ENCODE measurements around the gene DYSF.
"Not testable (repeated sequence)": the region's sequence is repeated elsewhere in the genome, so short reads cannot be mapped to it uniquely, and the experiment has no call there.

DYSF gene

GRCh38 chr2:71633086-71633485 lies 179.7 kb downstream of the DYSF start:
- DNase-seq (ENCODE audit: insufficient read length) (no peak), FAIRE-seq (no peak)
- TF ChIP-seq POLR2AphosphoS5 (IDR thresholded peaks at IDR 0.05; ENCODE audit: low read depth, low read length) = no peak
- no peak for TF ChIP-seq POLR2A (IDR thresholded peaks at IDR 0.05; ENCODE audit: low read depth, low read length)
- no peak for TF ChIP-seq TAF1 (IDR thresholded peaks at IDR 0.05; ENCODE audit: borderline replicate concordance, low read depth, low read length)

GRCh38 chr2:71634567-71634966 lies 181.2 kb downstream of the DYSF start:
- no peak for DNase-seq (ENCODE audit: insufficient read length)
- FAIRE-seq = no peak
- TF ChIP-seq POLR2A (IDR thresholded peaks at IDR 0.05; ENCODE audit: low read depth, low read length) = no peak
- no peak for TF ChIP-seq TAF1 (IDR thresholded peaks at IDR 0.05; ENCODE audit: borderline replicate concordance, low read depth, low read length)
- TF ChIP-seq POLR2AphosphoS5 (IDR thresholded peaks at IDR 0.05; ENCODE audit: low read depth, low read length) = no peak

DNA sequence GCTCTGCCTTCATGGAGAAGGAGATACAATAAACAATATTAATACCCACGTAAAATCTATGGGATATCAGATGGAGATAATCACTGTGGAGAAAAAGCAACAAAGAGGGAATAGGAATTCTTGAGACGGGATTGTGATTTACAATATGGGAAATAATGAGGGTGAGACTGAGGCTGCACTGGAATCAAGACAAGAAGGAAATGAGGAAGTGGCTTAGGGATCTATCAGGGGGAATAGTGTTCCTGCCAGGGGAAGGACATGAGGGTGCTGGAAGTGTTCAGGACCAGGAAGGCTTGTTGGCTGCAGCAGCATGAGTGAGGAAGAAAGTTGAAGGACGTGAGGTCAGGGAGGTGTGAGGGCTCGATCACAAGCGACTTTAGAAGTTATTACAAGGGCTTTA lies 182.4 kb downstream of the DYSF start:
- FAIRE-seq = no peak
- no peak for DNase-seq (ENCODE audit: insufficient read length)

DNA sequence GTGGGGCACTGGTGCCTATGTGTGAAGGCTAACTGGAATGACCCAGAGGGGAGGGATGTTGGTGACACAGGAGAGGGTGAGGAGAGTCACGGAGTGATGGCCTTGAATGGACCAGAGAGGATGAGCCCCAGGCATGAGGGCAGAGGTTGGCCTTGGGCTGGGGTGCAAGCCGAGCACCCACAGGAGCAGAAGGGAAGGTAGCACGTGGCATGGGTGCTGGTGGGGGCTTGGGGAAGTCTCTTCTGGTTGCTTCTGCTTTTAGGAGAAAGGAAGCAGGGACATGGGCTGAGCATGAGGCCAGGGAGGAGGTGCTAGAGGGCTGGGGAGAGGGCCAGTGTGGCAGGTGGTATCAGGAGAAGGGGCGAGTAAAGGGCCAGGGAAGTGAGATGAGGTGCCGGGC lies 183.8 kb downstream of the DYSF start:
- DNase-seq (ENCODE audit: insufficient read length) = no peak
- FAIRE-seq = no peak
- TF ChIP-seq TAF1 (IDR thresholded peaks at IDR 0.05; ENCODE audit: borderline replicate concordance, low read depth, low read length) (no peak), POLR2A (IDR thresholded peaks at IDR 0.05; ENCODE audit: low read depth, low read length) (no peak), POLR2AphosphoS5 (IDR thresholded peaks at IDR 0.05; ENCODE audit: low read depth, low read length) (no peak)

More for the DNA sequence above, 182.4 kb downstream of the DYSF start:
- TF ChIP-seq POLR2AphosphoS5 (IDR thresholded peaks at IDR 0.05; ENCODE audit: low read depth, low read length) = no peak
- TF ChIP-seq POLR2A (IDR thresholded peaks at IDR 0.05; ENCODE audit: low read depth, low read length) = no peak
- no peak for TF ChIP-seq TAF1 (IDR thresholded peaks at IDR 0.05; ENCODE audit: borderline replicate concordance, low read depth, low read length)

DNA sequence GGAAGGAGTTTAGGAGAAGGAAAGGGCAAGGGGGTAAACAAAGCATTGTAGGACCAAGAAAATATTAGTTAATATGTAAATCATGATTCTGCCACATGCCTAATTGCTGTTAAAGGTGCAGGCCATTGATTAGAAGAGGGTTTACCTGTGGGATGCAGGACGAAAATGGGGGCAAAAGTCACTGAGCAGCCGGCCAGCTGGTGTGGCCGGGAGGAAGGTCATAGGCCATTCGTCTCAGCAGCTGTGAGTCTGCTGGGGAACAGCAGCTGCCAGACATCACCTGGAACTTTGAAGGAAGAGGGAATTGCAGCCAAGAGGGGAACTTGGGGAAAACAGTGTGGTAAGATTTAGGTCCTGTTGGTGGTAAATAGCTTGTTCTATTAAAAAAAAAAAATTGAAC lies 184.4 kb downstream of the DYSF start:
- TF ChIP-seq POLR2AphosphoS5 (IDR thresholded peaks at IDR 0.05; ENCODE audit: low read depth, low read length) = no peak
- TF ChIP-seq POLR2A (IDR thresholded peaks at IDR 0.05; ENCODE audit: low read depth, low read length) = no peak
- no peak for TF ChIP-seq TAF1 (IDR thresholded peaks at IDR 0.05; ENCODE audit: borderline replicate concordance, low read depth, low read length)
- DNase-seq (ENCODE audit: insufficient read length) = no peak
- FAIRE-seq = no peak

- TF ChIP-seq TAF1 (IDR thresholded peaks at IDR 0.05; ENCODE audit: borderline replicate concordance, low read depth, low read length) (no peak), POLR2AphosphoS5 (IDR thresholded peaks at IDR 0.05; ENCODE audit: low read depth, low read length) (no peak), POLR2A (IDR thresholded peaks at IDR 0.05; ENCODE audit: low read depth, low read length) (no peak)
- no peak for FAIRE-seq
Observed at GRCh38 chr2:71639735-71640134, 186.4 kb downstream of the DYSF start.

GRCh38 chr2:71640489-71640888 lies 187.1 kb downstream of the DYSF start:
- DNase-seq (ENCODE audit: insufficient read length) = no peak
- FAIRE-seq = no peak
- no peak for TF ChIP-seq POLR2AphosphoS5 (IDR thresholded peaks at IDR 0.05; ENCODE audit: low read depth, low read length)
- no peak for TF ChIP-seq TAF1 (IDR thresholded peaks at IDR 0.05; ENCODE audit: borderline replicate concordance, low read depth, low read length)
- no peak for TF ChIP-seq POLR2A (IDR thresholded peaks at IDR 0.05; ENCODE audit: low read depth, low read length)

More at GRCh38 chr2:71639735-71640134, 186.4 kb downstream of the DYSF start:
- DNase-seq (ENCODE audit: insufficient read length) = no peak

DNA sequence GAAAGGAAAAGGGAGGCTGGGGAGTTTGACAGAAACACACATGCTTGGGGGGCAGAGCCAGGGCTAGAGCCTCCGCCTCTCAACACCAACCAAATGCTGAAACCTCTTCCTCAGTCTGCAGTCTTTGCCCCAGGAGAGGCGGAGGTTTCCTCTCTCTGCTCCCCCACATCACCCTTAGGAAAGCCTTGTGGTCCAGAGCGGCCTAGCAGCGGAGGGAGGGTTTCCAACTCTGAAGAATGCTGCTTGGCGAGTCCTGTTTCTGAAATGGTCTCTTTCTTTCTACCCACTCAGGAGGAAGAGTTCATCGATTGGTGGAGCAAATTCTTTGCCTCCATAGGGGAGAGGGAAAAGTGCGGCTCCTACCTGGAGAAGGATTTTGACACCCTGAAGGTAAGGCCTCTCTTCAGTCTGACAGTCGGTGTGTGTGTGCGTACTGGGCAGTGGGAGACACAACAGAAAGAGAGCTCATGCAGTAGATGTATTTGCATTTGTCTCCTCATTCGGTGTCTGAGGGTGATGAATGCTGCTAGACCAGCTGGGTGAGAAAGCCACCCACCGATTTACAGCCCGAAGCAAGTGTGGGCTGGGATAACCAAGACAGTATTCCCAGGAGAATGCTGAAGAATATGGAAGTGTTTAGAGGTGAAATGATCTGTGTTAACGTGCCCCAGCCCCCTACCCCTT lies 190.5 kb downstream of the DYSF start:
- TF ChIP-seq POLR2A (IDR thresholded peaks at IDR 0.05; ENCODE audit: low read depth, low read length) (no peak), POLR2AphosphoS5 (IDR thresholded peaks at IDR 0.05; ENCODE audit: low read depth, low read length) (no peak), TAF1 (IDR thresholded peaks at IDR 0.05; ENCODE audit: borderline replicate concordance, low read depth, low read length) (no peak)
- DNase-seq (ENCODE audit: insufficient read length) (no peak), FAIRE-seq (no peak)

- TF ChIP-seq POLR2AphosphoS5 (IDR thresholded peaks at IDR 0.05; ENCODE audit: low read depth, low read length) (no peak), POLR2A (IDR thresholded peaks at IDR 0.05; ENCODE audit: low read depth, low read length) (no peak), TAF1 (IDR thresholded peaks at IDR 0.05; ENCODE audit: borderline replicate concordance, low read depth, low read length) (no peak)
- FAIRE-seq = no peak
- DNase-seq (ENCODE audit: insufficient read length) = no peak
Observed at GRCh38 chr2:71646028-71646427, 192.7 kb downstream of the DYSF start.

DNA sequence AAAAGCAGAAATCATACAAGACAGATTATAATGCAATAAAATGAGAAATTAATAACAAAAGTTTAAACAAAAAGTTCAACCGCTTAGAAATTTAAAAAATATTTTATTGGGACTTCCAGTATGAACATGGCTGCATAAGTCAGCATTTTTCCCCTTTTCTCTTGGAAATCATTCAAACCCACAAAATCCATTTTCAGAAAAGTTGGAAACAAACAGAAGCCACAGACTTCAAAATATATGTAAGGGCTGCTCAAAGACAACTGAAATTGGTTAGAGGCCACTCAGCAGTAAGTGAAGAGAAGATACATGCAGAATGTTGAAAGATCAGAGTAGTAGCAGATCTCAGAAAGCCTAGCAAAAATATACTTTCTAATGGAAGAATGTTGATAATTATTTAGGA lies 194.0 kb downstream of the DYSF start:
- no peak for DNase-seq (ENCODE audit: insufficient read length)
- TF ChIP-seq TAF1 (IDR thresholded peaks at IDR 0.05; ENCODE audit: borderline replicate concordance, low read depth, low read length) (no peak), POLR2A (IDR thresholded peaks at IDR 0.05; ENCODE audit: low read depth, low read length) (no peak), POLR2AphosphoS5 (IDR thresholded peaks at IDR 0.05; ENCODE audit: low read depth, low read length) (no peak)
- FAIRE-seq = no peak

- TF ChIP-seq TAF1 (IDR thresholded peaks at IDR 0.05; ENCODE audit: borderline replicate concordance, low read depth, low read length) = no peak
- no peak for TF ChIP-seq POLR2A (IDR thresholded peaks at IDR 0.05; ENCODE audit: low read depth, low read length)
- FAIRE-seq = no peak
Observed at GRCh38 chr2:71655498-71655897, 202.1 kb downstream of the DYSF start.

GRCh38 chr2:71658256-71658655 lies 204.9 kb downstream of the DYSF start:
- not testable (repeated sequence) for FAIRE-seq; DNase-seq (ENCODE audit: insufficient read length)

More at GRCh38 chr2:71655498-71655897, 202.1 kb downstream of the DYSF start:
- no peak for DNase-seq (ENCODE audit: insufficient read length)
